Suprapubic skin (tissue), 4 donors: ENCODE data around the gene C1GALT1. TPM values are rescaled to one million over a fixed set of nuclear protein-coding genes. Genes with fewer than 3 reads are reported as not detected.

Source experiments
- DNase-seq, 2 donors: peaks; one replicate each; pipeline ENCODE4 v3.0.0-alpha.2; 2019; ENCODE audit warnings: low spot score in 2 of 2
- H3K27ac ChIP-seq: fragments of 200-600 bp; sonication (generic); one replicate; pipeline ENCODE4 v1.5.1; 2019
- H3K27me3 ChIP-seq: fragments of 200-600 bp; sonication (generic); one replicate; pipeline ENCODE4 v1.5.1; 2019
- H3K36me3 ChIP-seq: fragments of 200-600 bp; sonication (generic); one replicate; pipeline ENCODE4 v1.5.1; 2019
- H3K4me1 ChIP-seq: fragments of 200-600 bp; sonication (generic); one replicate; pipeline ENCODE4 v1.5.1; 2019
- H3K4me3 ChIP-seq: fragments of 200-600 bp; sonication (generic); one replicate; pipeline ENCODE4 v1.5.1; 2019; ENCODE audit warnings: mild to moderate bottlenecking
- H3K9me3 ChIP-seq: fragments of 200-600 bp; sonication (generic); one replicate; pipeline ENCODE4 v1.5.1; 2019
- CTCF ChIP-seq, 2 donors: fragments of 200-600 bp in 1 of 2; fragments of 450-650 bp in 1 of 2; sonication (generic) in 1 of 2; IDR thresholded peaks; one replicate each; pipeline ENCODE4 v1.5.1; 2016 to 2019; ENCODE audit warnings: antibody characterized with exemption in 2 of 2, mild to moderate bottlenecking in 1 of 2, moderate library complexity in 1 of 2
- EP300 ChIP-seq: sonication (generic); formaldehyde crosslinking; IDR thresholded peaks from one replicate; pipeline ENCODE4 v1.6.1; 2017; ENCODE audit warnings: antibody characterized with exemption
- POLR2A ChIP-seq, 2 donors: fragments of 450-650 bp; IDR thresholded peaks; one replicate each; pipeline ENCODE4 v1.6.1; 2017; ENCODE audit warnings: antibody characterized with exemption in 2 of 2, mild to moderate bottlenecking in 2 of 2, moderate library complexity in 2 of 2
- POLR2AphosphoS5 ChIP-seq, 3 donors: sonication (generic); formaldehyde crosslinking; IDR thresholded peaks; one replicate each; pipeline ENCODE4 v1.6.1; 2017; ENCODE audit warnings: antibody characterized with exemption in 3 of 3
- WGBS: methylation state at CpG from one replicate; pipeline ENCODE4 v1.1.5; 2018; 5-methylcytosine and 5-hydroxymethylcytosine counted together
- total RNA-seq, 4 donors: library from RNA; depleted of rRNA; stranded (reverse); fragments of >200 nt; gene quantifications; one replicate each; pipeline ENCODE4 v1.1.0, GENCODE V29; 2016

The C1GALT1 gene
- total RNA-seq, 4 donors from 2014 or later = 13.3 to 65.0 (median 30.3) TPM

GRCh38 chr7:7178906-7179305, 3.4 kb upstream of the C1GALT1 start:
- TF ChIP-seq CTCF (IDR thresholded peaks at IDR 0.05) (no peak), EP300 (no peak), POLR2AphosphoS5 (IDR thresholded peaks at IDR 0.05) (no peak), POLR2A (IDR thresholded peaks at IDR 0.05) (no peak)
- Histone ChIP-seq H3K9me3 (no peaks in the 10 kb centered on the region), H3K27ac (no peak overlapping the region), H3K4me1 (peaks cover 38% of the 10 kb centered on the region), H3K4me3 (no peak overlapping the region), H3K27me3 (no peaks in the 10 kb centered on the region), H3K36me3 (no peaks in the 10 kb centered on the region)
- 69% methylated on average over 1 of the region's 1 CpG for WGBS
- no peak for DNase-seq

GRCh38 chr7:7180725-7181449, 1.5 kb upstream of the C1GALT1 start:
- peak overlapping the region; percentile 94 for H3K27ac ChIP-seq
- H3K27me3 ChIP-seq = no peaks in the 10 kb centered on the region
- no peaks in the 10 kb centered on the region for H3K9me3 ChIP-seq
- DNase-seq = no peak
- TF ChIP-seq CTCF (IDR thresholded peaks at IDR 0.05) (no peak), POLR2AphosphoS5 (IDR thresholded peaks at IDR 0.05) (no peak), POLR2A (IDR thresholded peaks at IDR 0.05) (no peak), EP300 (no peak)
- 91% methylated on average over 8 of the region's 8 CpGs for WGBS
- no peaks in the 10 kb centered on the region for H3K36me3 ChIP-seq
- peaks cover 49% of the 10 kb centered on the region for H3K4me1 ChIP-seq
- H3K4me3 ChIP-seq = peak overlapping the region; percentile 77

GRCh38 chr7:7181519-7182155, 707 bp upstream of the C1GALT1 start:
- Histone ChIP-seq H3K27ac (peak overlapping the region; percentile 94), H3K4me1 (peaks cover 43% of the 10 kb centered on the region), H3K9me3 (no peaks in the 10 kb centered on the region), H3K36me3 (no peaks in the 10 kb centered on the region), H3K4me3 (peak overlapping the region; percentile 77), H3K27me3 (no peaks in the 10 kb centered on the region)
- DNase-seq = no peak
- 2% methylated on average over 12 of the region's 12 CpGs for WGBS
- TF ChIP-seq CTCF (IDR thresholded peaks at IDR 0.05) (no peak), POLR2A (IDR thresholded peaks at IDR 0.05) (no peak), EP300 (no peak)

- TF ChIP-seq POLR2A (IDR thresholded peaks at IDR 0.05) (no peak), CTCF (IDR thresholded peaks at IDR 0.05) (no peak), POLR2AphosphoS5 (IDR thresholded peaks at IDR 0.05) (no peak), EP300 (no peak)
- Histone ChIP-seq H3K27ac (peak overlapping the region; percentile 94), H3K9me3 (no peaks in the 10 kb centered on the region), H3K27me3 (no peaks in the 10 kb centered on the region), H3K4me3 (peak overlapping the region; percentile 77), H3K36me3 (no peaks in the 10 kb centered on the region), H3K4me1 (peaks cover 32% of the 10 kb centered on the region)
- WGBS = 1% methylated on average over 42 of the region's 44 CpGs
- peak; percentile 68 to 81 for DNase-seq
These were observed 905 bp downstream of the C1GALT1 start for GRCh38 chr7:7183061-7183837.
